Measurements from ENCODE around the gene LRFN5.

The LRFN5 gene

DNA sequence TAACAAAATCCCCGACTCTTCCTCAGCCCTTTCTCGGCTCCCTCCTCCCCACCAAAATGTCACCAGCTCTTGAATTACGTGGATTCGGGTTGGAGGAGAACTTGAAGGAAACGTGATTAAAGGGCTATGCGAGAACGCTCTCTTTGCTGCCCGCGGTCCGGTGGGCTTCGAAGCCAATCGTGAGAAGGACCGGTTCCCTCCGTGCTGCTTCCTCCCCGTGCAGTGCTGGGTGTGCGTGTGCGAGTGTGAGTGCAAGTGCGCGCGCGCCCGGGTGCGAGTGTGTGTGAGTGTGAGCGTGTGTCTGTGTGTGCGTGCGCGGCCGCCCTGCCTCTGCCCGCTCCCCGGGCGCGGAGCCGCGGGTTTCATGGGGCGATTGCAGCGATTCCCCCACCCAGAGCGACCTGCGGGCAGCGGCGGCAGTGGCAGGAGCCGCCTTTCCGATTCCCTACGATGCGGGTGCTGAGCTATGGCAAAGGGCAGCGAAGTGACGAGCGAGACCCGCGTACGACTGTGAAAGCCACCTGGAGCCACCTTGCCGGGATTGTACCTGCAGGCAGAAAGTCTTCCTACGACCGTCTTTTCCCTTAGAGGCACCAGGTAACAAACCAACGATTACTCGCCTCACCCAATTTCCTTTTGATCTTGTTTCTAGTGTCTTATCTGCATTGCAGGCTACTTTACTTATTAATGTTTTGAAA lies 1.4 kb downstream of the LRFN5 start:
- H3K27me3 ChIP-seq (ENCODE audit: insufficient read depth, low read length) = peaks cover 44% of the 10 kb centered on the region

DNA sequence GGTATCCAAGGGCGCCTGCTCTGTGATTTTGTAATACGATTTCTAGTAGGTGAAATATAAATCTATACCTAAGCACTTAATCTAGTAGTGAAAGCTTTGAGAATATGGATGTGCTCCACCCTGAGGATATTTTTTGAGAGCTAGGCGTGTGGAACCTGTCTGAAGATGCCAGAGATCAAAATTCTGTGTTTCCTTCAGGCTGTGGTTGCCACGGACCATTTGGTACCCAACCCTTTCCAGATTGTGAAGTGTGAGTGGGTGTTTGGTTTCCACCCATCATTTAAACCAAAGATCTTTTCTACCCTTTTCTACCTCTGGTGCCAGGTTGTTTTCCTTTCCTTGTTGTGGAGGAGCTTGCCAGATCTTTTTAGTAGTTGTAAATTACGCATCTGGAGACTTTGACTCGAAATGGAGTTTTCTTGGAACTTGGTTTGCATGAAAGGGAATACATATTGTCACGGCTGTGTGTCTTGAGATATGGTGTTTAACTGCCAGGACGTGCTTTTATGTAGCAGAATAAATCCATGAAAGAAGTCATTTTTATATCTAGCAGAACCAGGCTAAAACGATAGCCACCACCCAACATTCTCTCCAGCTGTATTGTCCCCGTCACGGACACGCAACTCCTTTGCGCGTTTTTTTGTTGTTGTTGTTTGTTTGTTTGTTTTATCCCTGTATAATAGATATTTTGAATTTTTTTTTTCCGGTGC lies 2.2 kb downstream of the LRFN5 start:
- Histone ChIP-seq H3K36me3 (ENCODE audit: insufficient read depth, low read length) (no peaks in the 10 kb centered on the region), H3K9me3 (ENCODE audit: low read length) (no peaks in the 10 kb centered on the region), H3K4me3 (ENCODE audit: low read length) (peak overlapping the region; percentile 58), H3K4me1 (ENCODE audit: insufficient read depth, low read length) (peaks cover 26% of the 10 kb centered on the region), H3K27me3 (ENCODE audit: insufficient read depth, low read length) (peaks cover 44% of the 10 kb centered on the region), H2AFZ (ENCODE audit: low read depth, low read length) (peak overlapping the region; percentile 96)

More for the DNA sequence above, 1.4 kb downstream of the LRFN5 start:
- Histone ChIP-seq H3K4me3 (ENCODE audit: low read length) (peak overlapping the region; percentile 58), H3K36me3 (ENCODE audit: insufficient read depth, low read length) (no peaks in the 10 kb centered on the region), H2AFZ (ENCODE audit: low read depth, low read length) (peak overlapping the region; percentile 96), H3K9me3 (ENCODE audit: low read length) (no peaks in the 10 kb centered on the region), H3K4me1 (ENCODE audit: insufficient read depth, low read length) (peaks cover 26% of the 10 kb centered on the region)

DNA sequence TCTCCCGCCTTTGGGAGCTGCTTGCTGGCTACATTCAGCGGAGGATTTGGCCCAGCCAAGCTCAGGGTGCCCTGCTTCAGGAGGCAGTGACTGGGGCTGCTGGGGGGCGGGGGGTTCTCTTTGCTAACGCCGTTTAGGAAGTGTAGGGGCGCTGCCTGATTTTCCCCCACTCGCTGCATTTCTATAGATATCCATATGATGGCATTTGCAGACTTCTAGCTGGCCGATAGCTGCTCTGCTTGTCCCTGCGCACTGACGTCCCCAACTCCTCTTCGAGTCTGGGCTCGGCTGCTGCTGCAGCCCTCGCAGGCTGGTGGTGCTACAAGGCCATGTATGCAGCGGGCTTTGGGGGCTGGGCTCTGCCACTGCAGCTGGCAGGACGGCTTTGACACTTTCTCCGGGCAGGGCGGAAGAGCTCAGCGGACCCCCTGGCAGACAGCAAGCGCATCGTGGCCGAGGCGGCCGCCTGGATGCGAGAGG lies 3.1 kb downstream of the LRFN5 start:
- Histone ChIP-seq H3K4me3 (ENCODE audit: low read length) (peak overlapping the region; percentile 58), H3K36me3 (ENCODE audit: insufficient read depth, low read length) (no peaks in the 10 kb centered on the region), H3K27me3 (ENCODE audit: insufficient read depth, low read length) (peaks cover 42% of the 10 kb centered on the region), H3K4me1 (ENCODE audit: insufficient read depth, low read length) (peaks cover 26% of the 10 kb centered on the region), H3K9me3 (ENCODE audit: low read length) (no peaks in the 10 kb centered on the region), H2AFZ (ENCODE audit: low read depth, low read length) (peak overlapping the region; percentile 85)

DNA sequence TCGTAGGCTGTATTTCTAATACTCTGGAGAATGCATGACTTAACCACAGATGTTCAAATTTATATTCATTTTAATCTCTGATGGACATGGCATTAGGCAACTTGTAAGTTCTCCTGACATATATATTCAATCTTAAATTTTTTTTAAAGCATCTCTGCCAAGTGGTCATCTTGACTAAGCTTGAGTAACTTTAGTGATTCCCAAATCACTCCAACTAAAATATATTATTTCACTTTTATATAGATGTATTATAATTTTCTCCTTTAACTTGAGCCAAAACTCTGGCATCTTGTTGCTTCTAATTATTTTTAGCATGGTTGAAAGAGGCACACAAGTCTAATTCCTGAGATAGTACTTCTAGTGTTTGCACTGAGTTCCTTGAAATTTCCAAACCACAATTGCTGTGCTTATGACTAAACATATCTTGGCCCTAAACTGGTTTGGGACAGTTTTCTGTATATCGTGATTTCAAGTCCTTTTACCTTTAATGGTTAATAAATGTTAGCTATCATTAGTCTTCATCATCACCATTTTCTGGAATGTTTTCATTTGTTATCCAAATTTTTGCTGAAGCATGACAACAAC lies 8.4 kb downstream of the LRFN5 start:
- H3K36me3 ChIP-seq (ENCODE audit: insufficient read depth, low read length) = no peaks in the 10 kb centered on the region
- peaks cover 10% of the 10 kb centered on the region for H3K27me3 ChIP-seq (ENCODE audit: insufficient read depth, low read length)
- H2AFZ ChIP-seq (ENCODE audit: low read depth, low read length) = no peak overlapping the region
- no peaks in the 10 kb centered on the region for H3K9me3 ChIP-seq (ENCODE audit: low read length)
- no peak overlapping the region for H3K4me3 ChIP-seq (ENCODE audit: low read length)
- H3K4me1 ChIP-seq (ENCODE audit: insufficient read depth, low read length) = peaks cover 2% of the 10 kb centered on the region

DNA sequence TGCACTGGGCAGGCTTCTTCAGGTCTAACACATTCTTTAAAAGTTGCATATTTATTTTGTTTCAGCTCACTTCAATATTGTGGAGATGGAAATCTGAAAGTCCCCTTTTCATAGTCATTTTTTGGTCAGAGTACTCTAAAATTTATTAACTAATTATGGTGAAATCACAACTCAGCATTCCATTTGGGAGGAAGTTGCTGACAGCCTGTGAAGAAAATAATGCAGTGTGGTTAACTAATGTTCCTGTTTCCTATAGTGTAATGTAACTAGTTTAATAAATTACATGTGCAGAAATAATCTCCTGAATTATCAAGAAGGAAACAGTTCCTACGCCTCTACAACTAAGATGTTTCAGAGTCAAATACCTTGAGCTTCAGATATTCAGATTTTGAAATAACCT lies 17.1 kb downstream of the LRFN5 start:
- Histone ChIP-seq H3K4me1 (ENCODE audit: insufficient read depth, low read length) (no peaks in the 10 kb centered on the region), H3K27me3 (ENCODE audit: insufficient read depth, low read length) (no peaks in the 10 kb centered on the region), H2AFZ (ENCODE audit: low read depth, low read length) (no peak overlapping the region), H3K36me3 (ENCODE audit: insufficient read depth, low read length) (no peaks in the 10 kb centered on the region), H3K9me3 (ENCODE audit: low read length) (no peaks in the 10 kb centered on the region), H3K4me3 (ENCODE audit: low read length) (no peak overlapping the region)

DNA sequence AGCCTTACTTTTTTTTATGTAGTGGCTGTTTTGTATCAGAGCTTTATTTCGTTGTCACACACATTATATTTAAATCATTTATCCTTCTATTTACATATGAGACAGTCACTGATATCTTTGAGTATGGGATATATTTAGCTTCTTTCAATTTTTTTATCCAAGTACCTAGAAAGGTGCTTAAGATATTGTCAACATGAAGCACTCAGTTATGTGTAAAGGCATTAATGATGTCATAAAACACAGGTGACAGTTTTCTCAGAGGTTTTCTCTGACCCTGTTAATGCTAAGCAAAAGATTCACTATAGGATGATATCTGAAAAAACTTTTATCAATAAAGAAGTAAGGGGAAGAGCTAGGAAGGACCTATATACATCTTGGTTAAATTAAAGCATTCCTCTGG lies 23.2 kb downstream of the LRFN5 start:
- no peaks in the 10 kb centered on the region for H3K9me3 ChIP-seq (ENCODE audit: low read length)
- H3K4me1 ChIP-seq (ENCODE audit: insufficient read depth, low read length) = no peaks in the 10 kb centered on the region
- H3K36me3 ChIP-seq (ENCODE audit: insufficient read depth, low read length) = no peaks in the 10 kb centered on the region
- H3K27me3 ChIP-seq (ENCODE audit: insufficient read depth, low read length) = no peaks in the 10 kb centered on the region
- no peak overlapping the region for H3K4me3 ChIP-seq (ENCODE audit: low read length)
- H2AFZ ChIP-seq (ENCODE audit: low read depth, low read length) = no peak overlapping the region

DNA sequence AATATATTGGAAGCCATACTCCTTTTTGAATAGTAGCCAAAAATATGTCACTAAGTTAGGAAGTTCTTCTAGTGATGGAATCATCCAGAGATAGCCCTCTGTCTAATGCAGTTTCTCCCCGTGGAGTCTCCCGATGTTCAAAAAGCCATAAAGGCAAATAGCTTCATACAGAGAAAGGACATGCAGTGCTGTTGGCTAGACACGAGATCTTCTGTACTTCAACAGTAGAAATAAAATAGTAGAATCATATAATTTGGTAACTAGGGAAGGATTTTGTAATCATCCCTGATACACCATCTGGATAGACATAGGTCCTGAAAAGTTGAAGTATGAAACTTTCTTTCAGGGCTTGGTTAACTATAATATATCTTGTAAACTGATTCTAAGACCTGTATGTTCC lies 27.6 kb downstream of the LRFN5 start:
- H3K27me3 ChIP-seq (ENCODE audit: insufficient read depth, low read length) = no peaks in the 10 kb centered on the region
- no peaks in the 10 kb centered on the region for H3K36me3 ChIP-seq (ENCODE audit: insufficient read depth, low read length)
- no peak overlapping the region for H2AFZ ChIP-seq (ENCODE audit: low read depth, low read length)
- H3K4me3 ChIP-seq (ENCODE audit: low read length) = no peak overlapping the region
- H3K4me1 ChIP-seq (ENCODE audit: insufficient read depth, low read length) = no peaks in the 10 kb centered on the region
- no peaks in the 10 kb centered on the region for H3K9me3 ChIP-seq (ENCODE audit: low read length)

DNA sequence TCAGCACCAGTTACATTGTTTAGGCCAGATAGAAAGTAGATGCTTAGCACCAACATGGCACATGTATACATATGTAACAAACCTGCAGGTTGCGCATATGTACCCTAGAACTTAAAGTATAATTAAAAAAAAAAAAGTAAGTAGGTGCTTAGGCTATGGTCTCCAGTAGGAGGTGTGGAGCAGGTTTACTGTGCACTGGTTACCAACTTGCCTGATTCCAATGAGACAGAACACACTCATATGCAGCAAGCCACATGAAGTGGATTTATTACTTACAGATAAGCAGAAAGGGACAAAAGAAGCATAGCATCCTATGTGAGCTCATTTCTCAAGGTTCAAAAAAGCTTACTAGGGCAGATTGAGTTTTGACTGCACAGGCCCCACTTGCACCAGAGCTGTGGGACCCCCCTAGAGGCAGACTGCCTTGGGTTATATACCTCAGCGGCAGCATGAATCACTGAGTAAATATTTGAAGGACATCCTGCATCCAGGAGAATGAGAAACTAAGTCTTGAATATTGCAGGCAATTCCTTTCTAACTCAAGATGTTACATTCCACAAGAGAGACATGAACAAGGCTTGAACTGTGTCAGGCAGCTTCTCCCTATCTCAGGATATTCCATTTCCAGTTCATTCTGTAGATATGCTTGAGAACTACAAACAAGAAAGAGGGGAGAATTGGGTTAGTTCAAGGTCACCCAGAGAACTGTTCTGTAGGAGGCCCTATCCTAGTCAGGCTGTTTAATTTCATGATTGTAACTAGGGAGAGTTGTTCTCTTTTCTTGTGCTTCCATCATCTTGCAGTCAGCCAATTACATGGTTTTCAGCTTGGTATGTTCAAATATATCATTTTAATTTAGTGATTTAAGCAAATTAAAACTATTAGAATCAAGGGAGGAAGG lies 30.1 kb downstream of the LRFN5 start:
- no peak overlapping the region for H2AFZ ChIP-seq (ENCODE audit: low read depth, low read length)
- no peaks in the 10 kb centered on the region for H3K36me3 ChIP-seq (ENCODE audit: insufficient read depth, low read length)
- no peaks in the 10 kb centered on the region for H3K4me1 ChIP-seq (ENCODE audit: insufficient read depth, low read length)
- no peak overlapping the region for H3K4me3 ChIP-seq (ENCODE audit: low read length)
- H3K9me3 ChIP-seq (ENCODE audit: low read length) = no peaks in the 10 kb centered on the region
- H3K27me3 ChIP-seq (ENCODE audit: insufficient read depth, low read length) = no peaks in the 10 kb centered on the region

DNA sequence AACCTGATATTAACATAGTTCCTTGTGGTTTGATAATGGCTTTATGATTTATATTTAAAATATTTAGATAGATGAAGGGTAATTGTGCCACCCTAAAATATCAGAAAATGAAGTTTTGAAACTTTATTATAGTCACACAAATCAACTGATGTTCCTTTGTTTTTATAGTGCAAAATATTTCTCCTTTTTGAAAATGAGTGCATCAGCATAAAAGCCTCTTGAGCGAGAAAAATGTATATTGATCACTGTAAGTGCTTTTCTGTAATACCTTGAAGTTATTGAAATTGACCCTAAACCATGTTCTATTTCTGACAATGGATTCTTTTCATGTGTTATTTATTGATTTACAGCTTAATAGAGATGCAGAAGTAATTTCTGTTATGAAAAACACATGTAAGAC lies 35.0 kb downstream of the LRFN5 start:
- no peaks in the 10 kb centered on the region for H3K27me3 ChIP-seq (ENCODE audit: insufficient read depth, low read length)

DNA sequence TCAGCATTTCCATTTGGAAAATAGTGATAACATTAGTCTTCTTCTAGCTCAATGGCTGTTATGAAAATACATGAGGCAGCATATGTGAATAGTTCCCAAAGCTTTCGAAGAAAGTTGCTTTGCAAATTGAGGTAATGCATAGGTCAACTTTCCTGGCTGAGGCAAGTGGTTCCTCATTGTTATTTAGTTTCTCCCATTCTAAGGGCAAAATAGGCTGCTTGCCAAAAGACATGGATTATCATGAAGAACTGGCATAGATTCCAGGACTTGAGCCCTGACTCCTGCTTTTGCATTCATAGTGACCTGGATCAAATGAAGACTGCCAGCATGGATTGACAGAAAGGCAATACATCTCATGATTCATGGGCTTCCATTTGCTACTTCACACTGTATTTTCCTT lies 35.7 kb downstream of the LRFN5 start:
- H2AFZ ChIP-seq (ENCODE audit: low read depth, low read length) = no peak overlapping the region
- H3K4me1 ChIP-seq (ENCODE audit: insufficient read depth, low read length) = peaks cover 2% of the 10 kb centered on the region
- no peak overlapping the region for H3K4me3 ChIP-seq (ENCODE audit: low read length)

More for the DNA sequence above, 35.0 kb downstream of the LRFN5 start:
- Histone ChIP-seq H3K4me1 (ENCODE audit: insufficient read depth, low read length) (peaks cover 2% of the 10 kb centered on the region), H2AFZ (ENCODE audit: low read depth, low read length) (no peak overlapping the region), H3K36me3 (ENCODE audit: insufficient read depth, low read length) (no peaks in the 10 kb centered on the region), H3K4me3 (ENCODE audit: low read length) (no peak overlapping the region), H3K9me3 (ENCODE audit: low read length) (no peaks in the 10 kb centered on the region)

DNA sequence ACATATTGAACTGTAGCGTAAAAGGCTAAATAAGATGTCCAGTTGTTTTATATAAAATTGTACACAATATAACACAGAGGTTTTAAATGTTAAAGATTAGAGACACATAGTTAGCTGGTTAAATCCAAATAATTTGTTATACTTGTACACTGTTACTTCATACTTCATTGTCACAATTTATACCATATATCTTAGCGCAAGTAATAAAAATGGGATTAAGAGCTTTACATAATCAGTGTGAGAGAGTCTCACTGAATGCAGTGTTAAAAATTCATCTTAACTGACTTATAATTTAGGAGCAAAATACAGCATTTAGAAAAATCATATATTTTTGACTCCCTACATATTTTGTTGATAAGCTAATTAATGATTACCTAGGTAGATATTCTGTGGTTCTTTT lies 36.1 kb downstream of the LRFN5 start:
- Histone ChIP-seq H3K4me3 (ENCODE audit: low read length) (no peak overlapping the region), H3K27me3 (ENCODE audit: insufficient read depth, low read length) (no peaks in the 10 kb centered on the region), H3K9me3 (ENCODE audit: low read length) (no peaks in the 10 kb centered on the region), H2AFZ (ENCODE audit: low read depth, low read length) (no peak overlapping the region), H3K36me3 (ENCODE audit: insufficient read depth, low read length) (no peaks in the 10 kb centered on the region), H3K4me1 (ENCODE audit: insufficient read depth, low read length) (peaks cover 2% of the 10 kb centered on the region)

More for the DNA sequence above, 35.7 kb downstream of the LRFN5 start:
- H3K36me3 ChIP-seq (ENCODE audit: insufficient read depth, low read length) = no peaks in the 10 kb centered on the region
- H3K9me3 ChIP-seq (ENCODE audit: low read length) = no peaks in the 10 kb centered on the region
- H3K27me3 ChIP-seq (ENCODE audit: insufficient read depth, low read length) = no peaks in the 10 kb centered on the region

DNA sequence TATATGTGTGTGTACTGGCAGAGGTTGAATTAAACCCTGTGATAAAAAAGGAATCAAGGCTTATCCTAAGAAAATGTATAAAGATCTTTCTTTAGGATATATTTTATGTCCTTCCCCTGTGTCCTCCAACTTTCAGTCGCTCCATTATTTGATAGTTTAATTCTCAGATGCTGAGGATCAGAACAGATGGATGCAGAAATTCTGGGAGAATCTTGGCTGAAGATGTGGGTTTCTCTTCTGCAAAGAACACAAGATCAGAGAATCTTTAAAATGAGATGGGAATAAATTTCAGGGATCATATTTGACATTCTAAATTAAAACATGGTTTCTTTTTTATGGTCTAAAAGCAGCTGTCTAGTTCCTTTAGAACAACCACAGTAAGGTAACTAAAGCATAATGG lies 37.9 kb downstream of the LRFN5 start:
- peaks cover 2% of the 10 kb centered on the region for H3K4me1 ChIP-seq (ENCODE audit: insufficient read depth, low read length)
- no peaks in the 10 kb centered on the region for H3K9me3 ChIP-seq (ENCODE audit: low read length)
- no peak overlapping the region for H3K4me3 ChIP-seq (ENCODE audit: low read length)

More for the DNA sequence above, 37.9 kb downstream of the LRFN5 start:
- Histone ChIP-seq H2AFZ (ENCODE audit: low read depth, low read length) (no peak overlapping the region), H3K27me3 (ENCODE audit: insufficient read depth, low read length) (no peaks in the 10 kb centered on the region), H3K36me3 (ENCODE audit: insufficient read depth, low read length) (no peaks in the 10 kb centered on the region)
